ENCODE data around the gene DEFB131B.
"Not testable (repeated sequence)": the region's sequence is repeated elsewhere in the genome, so short reads cannot be mapped to it uniquely, and the experiment has no call there.

GRCh38 chr11:71901137-71901536 is 22.9 kb downstream of the DEFB131B start:
- not testable (repeated sequence) for TF ChIP-seq CTCF, POLR2A (IDR thresholded peaks at IDR 0.05)
- TF ChIP-seq EP300 (IDR thresholded peaks at IDR 0.05) = peak in 1 of 2 donors; percentile 22
